Body of pancreas (tissue), 4 donors: Measurements from ENCODE around the gene PPP1R37. TPM values are rescaled to one million over a fixed set of nuclear protein-coding genes. Genes with fewer than 3 reads are reported as not detected.

ENCODE experiments used
- ATAC-seq: fragments of 150-250 bp; one replicate; pipeline ENCODE4 v1.9.1; 2016
- DNase-seq, 4 donors: peaks; one replicate each; pipeline ENCODE4 v3.0.0-alpha.2; 2019
- H3K27ac ChIP-seq, 4 donors: fragments of 200-600 bp; sonication (generic); 1 replicate in 3 of 4; 2 replicates in 1 of 4; pipeline versions ENCODE4 v1.5.1 to v1.6.1; 2016 to 2019; ENCODE audit warnings: mild to moderate bottlenecking in 1 of 4, mixed read lengths in 1 of 4, moderate library complexity in 1 of 4
- H3K27me3 ChIP-seq, 2 donors: fragments of 200-600 bp; sonication (generic); one replicate each; pipeline ENCODE4 v1.6.0; 2016; ENCODE audit warnings: mild to moderate bottlenecking in 1 of 2
- H3K36me3 ChIP-seq, 2 donors: fragments of 200-600 bp; sonication (generic); replicated peaks in 1 of 2; 2 replicates each; pipeline ENCODE4 v1.5.1; 2016; ENCODE audit warnings: low read depth in 2 of 2; ENCODE audit not compliant: insufficient read depth in 1 of 2
- H3K4me1 ChIP-seq: fragments of 200-600 bp; sonication (generic); one replicate; pipeline ENCODE4 v1.6.0; 2016
- H3K4me3 ChIP-seq, 2 donors: fragments of 200-600 bp; sonication (generic); 1 replicate in 1 of 2; 2 replicates in 1 of 2; pipeline ENCODE4 v1.5.1; 2016 to 2019
- H3K9me3 ChIP-seq, 3 donors: fragments of 200-600 bp; sonication (generic); 1 replicate in 2 of 3; 2 replicates in 1 of 3; pipeline ENCODE4 v1.5.1; 2016
- POLR2A ChIP-seq, 3 donors: fragments of 450-650 bp; IDR thresholded peaks; one replicate each; pipeline ENCODE4 v1.6.1; 2016; ENCODE audit warnings: antibody characterized with exemption in 3 of 3, mild to moderate bottlenecking in 2 of 3
- WGBS, 2 donors: methylation state at CpG; one replicate each; pipeline ENCODE4 v1.1.5; 2017; 5-methylcytosine and 5-hydroxymethylcytosine counted together
- intact Hi-C: fragments of 100-400 bp; cut with DNase I; formaldehyde crosslinking; loops from one replicate; pipeline ENCODE4 v1.15.1; 2023
- total RNA-seq, 2 donors: library from RNA; depleted of rRNA; stranded (reverse); fragments of >200 nt; gene quantifications; one replicate each; pipeline ENCODE4 v1.1.0, GENCODE V29; 2016
- TF ChIP-seq, protein P1 (sequence below), 7 experiments: fragments of 450-650 bp in 4 of 7; fragments of 200-600 bp in 3 of 7; sonication (generic) in 3 of 7; IDR thresholded peaks; one replicate each; pipeline ENCODE4 v1.5.1; 2016 to 2019; ENCODE audit warnings: antibody characterized with exemption in 7 of 7

PPP1R37 gene
- total RNA-seq, 2 donors from 2014 or later = 16.6 to 49.8 TPM

DNA sequence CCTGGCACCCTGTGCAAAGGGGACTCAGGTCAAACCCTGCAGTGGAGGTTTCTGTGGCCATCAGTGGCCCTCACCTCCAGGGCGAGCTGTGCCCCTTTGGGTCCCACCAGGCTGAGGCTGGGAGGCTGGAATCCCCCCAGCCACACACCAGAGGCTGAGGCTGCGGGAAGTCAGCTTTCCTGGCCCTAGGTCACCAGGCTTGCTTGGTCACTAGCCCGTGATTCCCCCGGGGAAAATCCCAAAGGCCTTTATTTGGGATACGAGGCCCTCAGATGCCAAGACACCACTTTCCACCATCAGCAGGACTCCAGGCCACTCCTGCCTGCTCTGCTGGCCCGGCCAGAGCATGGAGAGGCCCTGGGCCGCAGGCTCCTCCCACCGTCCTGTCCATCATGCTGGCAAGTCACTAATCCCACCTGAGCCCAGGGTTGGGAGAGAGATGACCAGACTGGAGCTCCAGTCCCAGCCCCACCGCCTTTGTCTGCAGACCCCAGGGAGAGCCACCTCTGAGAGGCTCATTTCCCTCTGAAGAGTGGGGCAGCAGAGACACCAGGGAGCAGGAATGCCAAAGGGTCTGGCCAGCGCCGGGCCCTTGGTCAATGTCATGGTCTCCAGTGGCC, 63.1 kb downstream of the PPP1R37 start:
- Histone ChIP-seq H3K4me1 (peaks cover 30% of the 10 kb centered on the region), H3K27me3 (peaks cover 0 to 23% of the 10 kb centered on the region in 2 donors), H3K27ac (no peak overlapping the region), H3K9me3 (no peaks in the 10 kb centered on the region), H3K4me3 (no peak overlapping the region), H3K36me3 (no peaks in the 10 kb centered on the region)
- ATAC-seq (no peak), DNase-seq (no peak)
- TF ChIP-seq POLR2A (IDR thresholded peaks at IDR 0.05) = no peak
- TF ChIP-seq, protein P1, sequence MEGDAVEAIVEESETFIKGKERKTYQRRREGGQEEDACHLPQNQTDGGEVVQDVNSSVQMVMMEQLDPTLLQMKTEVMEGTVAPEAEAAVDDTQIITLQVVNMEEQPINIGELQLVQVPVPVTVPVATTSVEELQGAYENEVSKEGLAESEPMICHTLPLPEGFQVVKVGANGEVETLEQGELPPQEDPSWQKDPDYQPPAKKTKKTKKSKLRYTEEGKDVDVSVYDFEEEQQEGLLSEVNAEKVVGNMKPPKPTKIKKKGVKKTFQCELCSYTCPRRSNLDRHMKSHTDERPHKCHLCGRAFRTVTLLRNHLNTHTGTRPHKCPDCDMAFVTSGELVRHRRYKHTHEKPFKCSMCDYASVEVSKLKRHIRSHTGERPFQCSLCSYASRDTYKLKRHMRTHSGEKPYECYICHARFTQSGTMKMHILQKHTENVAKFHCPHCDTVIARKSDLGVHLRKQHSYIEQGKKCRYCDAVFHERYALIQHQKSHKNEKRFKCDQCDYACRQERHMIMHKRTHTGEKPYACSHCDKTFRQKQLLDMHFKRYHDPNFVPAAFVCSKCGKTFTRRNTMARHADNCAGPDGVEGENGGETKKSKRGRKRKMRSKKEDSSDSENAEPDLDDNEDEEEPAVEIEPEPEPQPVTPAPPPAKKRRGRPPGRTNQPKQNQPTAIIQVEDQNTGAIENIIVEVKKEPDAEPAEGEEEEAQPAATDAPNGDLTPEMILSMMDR (IDR thresholded peaks at IDR 0.05) = no peak
- intact Hi-C loops = no loop called here
- 77% methylated on average over 10 of the region's 11 CpGs; no CpG with 5 or more reads in 1 of the 2 donors for WGBS, 2 donors

DNA sequence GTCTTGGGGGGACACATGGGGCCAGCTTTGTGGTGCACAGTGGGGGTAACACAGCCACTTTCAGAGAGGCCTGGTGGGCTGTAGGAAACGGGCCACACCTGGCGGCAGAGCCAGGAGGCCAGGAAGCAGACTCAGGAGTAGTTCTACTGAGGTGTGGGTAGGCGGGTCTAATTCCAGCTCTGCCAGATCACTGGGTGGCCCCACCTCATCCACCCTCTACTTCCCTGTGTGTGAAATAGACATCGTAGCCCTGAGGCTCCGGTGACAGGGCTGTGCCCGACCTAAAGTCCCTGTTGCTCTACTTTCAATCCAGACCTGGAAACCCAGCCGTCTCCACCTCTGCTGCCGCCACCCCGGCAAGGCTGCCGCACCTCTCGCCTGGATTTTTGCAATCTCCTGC, 63.8 kb downstream of the PPP1R37 start:
- no peak overlapping the region for H3K4me3 ChIP-seq
- no peaks in the 10 kb centered on the region for H3K36me3 ChIP-seq
- 65 to 66% methylated on average over 8 to 11 of the region's 11 CpGs for WGBS, 2 donors
- H3K9me3 ChIP-seq = no peaks in the 10 kb centered on the region
- peaks cover 0 to 17% of the 10 kb centered on the region in 2 donors for H3K27me3 ChIP-seq
- peaks cover 35% of the 10 kb centered on the region for H3K4me1 ChIP-seq
- ATAC-seq = no peak
- no peak overlapping the region for H3K27ac ChIP-seq
- DNase-seq = no peak
- intact Hi-C loops = no loop called here
- TF ChIP-seq POLR2A (IDR thresholded peaks at IDR 0.05) = no peak
- TF ChIP-seq, protein P1 (IDR thresholded peaks at IDR 0.05) = no peak

DNA sequence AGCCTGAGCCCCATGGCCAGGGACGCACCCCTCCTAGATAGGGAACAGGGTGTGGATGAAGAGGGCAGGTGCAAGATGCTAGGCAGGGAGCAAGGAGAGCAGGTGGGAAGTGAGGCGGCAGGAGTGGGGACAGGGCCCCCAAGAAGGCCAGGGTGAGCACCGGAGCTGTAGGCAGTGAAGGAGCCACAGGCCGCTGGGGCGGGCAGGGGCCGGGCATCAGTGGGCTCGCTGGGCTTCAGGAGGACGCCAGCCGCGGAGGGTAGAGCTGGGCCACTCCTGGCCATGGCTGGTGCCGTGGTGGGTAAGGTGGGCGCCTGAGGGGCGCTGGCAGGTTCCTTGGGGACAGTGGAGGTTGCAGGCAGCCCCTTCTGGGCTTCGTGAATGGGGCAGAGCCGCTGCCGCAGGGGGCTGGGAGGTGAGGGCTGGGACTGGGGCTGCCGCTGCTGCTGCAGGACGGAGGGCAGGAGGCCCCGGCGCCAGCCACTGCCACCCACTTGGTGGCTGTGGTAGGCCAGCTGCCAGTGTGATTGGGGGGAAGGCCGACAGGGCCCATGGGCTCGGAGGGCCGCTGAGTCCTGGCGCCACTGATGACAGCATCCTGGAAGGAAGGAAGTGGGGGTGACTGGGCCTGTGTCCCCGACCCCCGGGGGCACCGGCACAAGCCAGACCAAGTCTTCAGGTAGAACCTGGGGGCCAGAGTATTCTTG, 65.7 kb downstream of the PPP1R37 start:
- WGBS, 2 donors = 61% methylated on average over 8 to 27 of the region's 27 CpGs
- ATAC-seq (no peak), DNase-seq (no peak)
- TF ChIP-seq, protein P1 (IDR thresholded peaks at IDR 0.05) = no peak
- TF ChIP-seq POLR2A (IDR thresholded peaks at IDR 0.05) = no peak
- H3K4me1 ChIP-seq = peaks cover 20% of the 10 kb centered on the region
- H3K9me3 ChIP-seq = no peaks in the 10 kb centered on the region
- H3K27ac ChIP-seq = no peak overlapping the region
- H3K36me3 ChIP-seq = no peaks in the 10 kb centered on the region
- peaks cover 0 to 3% of the 10 kb centered on the region in 2 donors for H3K27me3 ChIP-seq
- H3K4me3 ChIP-seq = no peak overlapping the region
- intact Hi-C loops = no loop called here

DNA sequence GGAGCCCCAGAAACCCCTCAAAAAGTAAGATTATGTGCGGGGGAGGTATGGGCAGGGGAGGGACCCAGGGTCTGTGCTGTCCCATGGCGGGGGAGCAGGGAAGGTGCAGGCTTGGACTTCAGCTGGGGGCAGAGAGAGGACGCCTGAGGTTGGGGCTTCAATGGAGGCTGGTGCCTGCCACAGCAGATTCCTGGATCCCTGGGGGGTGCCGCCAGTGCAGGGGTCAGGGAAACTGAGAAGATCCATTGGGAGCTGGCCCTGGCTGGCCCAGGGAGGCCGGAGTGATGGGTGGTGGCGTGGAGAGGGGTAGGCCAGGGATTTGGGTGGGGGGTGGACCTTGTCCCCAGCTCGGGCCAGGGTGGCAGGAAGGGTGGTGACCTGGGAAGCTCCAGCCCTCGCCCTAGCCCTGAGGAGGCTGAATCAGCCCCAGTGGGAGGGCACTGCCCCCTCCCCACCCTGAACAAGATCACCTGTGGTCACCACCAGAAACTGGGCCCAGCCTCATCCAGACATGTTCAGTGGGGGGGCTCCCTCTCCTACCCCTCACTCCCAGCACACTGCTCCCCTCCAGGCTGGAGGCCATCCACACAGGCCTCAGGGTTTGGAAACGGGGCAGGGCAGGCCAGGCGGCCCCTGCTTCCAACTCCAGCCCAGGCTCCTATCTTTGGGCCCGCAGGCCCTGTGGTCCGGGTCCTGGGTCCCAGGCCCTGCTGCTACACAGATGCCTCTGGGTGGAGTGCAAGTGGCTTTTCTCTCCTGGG, 66.4 kb downstream of the PPP1R37 start:
- no peak for ATAC-seq
- Histone ChIP-seq H3K4me1 (peaks cover 15% of the 10 kb centered on the region), H3K36me3 (no peaks in the 10 kb centered on the region), H3K9me3 (no peaks in the 10 kb centered on the region), H3K27ac (no peak overlapping the region), H3K27me3 (no peaks in the 10 kb centered on the region), H3K4me3 (no peak overlapping the region)
- no peak for TF ChIP-seq POLR2A (IDR thresholded peaks at IDR 0.05)
- TF ChIP-seq, protein P1 (IDR thresholded peaks at IDR 0.05) = no peak
- WGBS, 2 donors = 76 to 81% methylated on average over 11 of the region's 12 CpGs
- DNase-seq = no peak
- intact Hi-C loops = no loop called here
